Body of pancreas (tissue), 4 donors: ENCODE measurements around the gene CENPM. TPM values are rescaled to one million over a fixed set of nuclear protein-coding genes. Genes with fewer than 3 reads are reported as not detected.
A peak's percentile ranks its signal among the peaks of the same experiment; 100 is the strongest.

ENCODE experiments used
- ATAC-seq: fragments of 150-250 bp; one replicate; pipeline ENCODE4 v1.9.1; 2016
- DNase-seq, 4 donors: peaks; one replicate each; pipeline ENCODE4 v3.0.0-alpha.2; 2019
- H3K27ac ChIP-seq, 4 donors: fragments of 200-600 bp; sonication (generic); 1 replicate in 3 of 4; 2 replicates in 1 of 4; pipeline versions ENCODE4 v1.5.1 to v1.6.1; 2016 to 2019; ENCODE audit warnings: mild to moderate bottlenecking in 1 of 4, mixed read lengths in 1 of 4, moderate library complexity in 1 of 4
- H3K27me3 ChIP-seq, 2 donors: fragments of 200-600 bp; sonication (generic); one replicate each; pipeline ENCODE4 v1.6.0; 2016; ENCODE audit warnings: mild to moderate bottlenecking in 1 of 2
- H3K36me3 ChIP-seq, 2 donors: fragments of 200-600 bp; sonication (generic); replicated peaks in 1 of 2; 2 replicates each; pipeline ENCODE4 v1.5.1; 2016; ENCODE audit warnings: low read depth in 2 of 2; ENCODE audit not compliant: insufficient read depth in 1 of 2
- H3K4me1 ChIP-seq: fragments of 200-600 bp; sonication (generic); one replicate; pipeline ENCODE4 v1.6.0; 2016
- H3K4me3 ChIP-seq, 2 donors: fragments of 200-600 bp; sonication (generic); 1 replicate in 1 of 2; 2 replicates in 1 of 2; pipeline ENCODE4 v1.5.1; 2016 to 2019
- H3K9me3 ChIP-seq, 3 donors: fragments of 200-600 bp; sonication (generic); 1 replicate in 2 of 3; 2 replicates in 1 of 3; pipeline ENCODE4 v1.5.1; 2016
- CTCF ChIP-seq, 7 experiments: fragments of 450-650 bp in 4 of 7; fragments of 200-600 bp in 3 of 7; sonication (generic) in 3 of 7; IDR thresholded peaks; one replicate each; pipeline ENCODE4 v1.5.1; 2016 to 2019; ENCODE audit warnings: antibody characterized with exemption in 7 of 7
- POLR2A ChIP-seq, 3 donors: fragments of 450-650 bp; IDR thresholded peaks; one replicate each; pipeline ENCODE4 v1.6.1; 2016; ENCODE audit warnings: antibody characterized with exemption in 3 of 3, mild to moderate bottlenecking in 2 of 3
- WGBS, 2 donors: methylation state at CpG; one replicate each; pipeline ENCODE4 v1.1.5; 2017; 5-methylcytosine and 5-hydroxymethylcytosine counted together
- intact Hi-C: fragments of 100-400 bp; cut with DNase I; formaldehyde crosslinking; loops from one replicate; pipeline ENCODE4 v1.15.1; 2023
- total RNA-seq, 2 donors: library from RNA; depleted of rRNA; stranded (reverse); fragments of >200 nt; gene quantifications; one replicate each; pipeline ENCODE4 v1.1.0, GENCODE V29; 2016

CENPM gene
- total RNA-seq, 2 donors from 2014 or later = not detected

- intact Hi-C loops = loop anchor here (5.0 to 10.0 kb wide), 2 partner anchors 121 to 239 kb away; no protein-coding TSS in a partner anchor
- no peak overlapping the region for H3K27ac ChIP-seq
Measured at GRCh38 chr22:41943661-41944209, 3.2 kb downstream of the CENPM start.

GRCh38 chr22:41940832-41941765, 5.9 kb downstream of the CENPM start:
- Histone ChIP-seq H3K36me3 (no peaks in the 10 kb centered on the region), H3K4me1 (peaks cover 12% of the 10 kb centered on the region), H3K27me3 (no peaks in the 10 kb centered on the region), H3K4me3 (no peak overlapping the region), H3K9me3 (no peaks in the 10 kb centered on the region), H3K27ac (peak overlapping the region in 1 of 4 donors; percentile 22)
- TF ChIP-seq POLR2A (IDR thresholded peaks at IDR 0.05) (no peak), CTCF (IDR thresholded peaks at IDR 0.05) (peak; percentile 79 to 97 (median 96))
- WGBS, 2 donors = 45 to 61% methylated on average over 10 to 12 of the region's 13 CpGs
- DNase-seq = peak; percentile 87 to 90 (median 88)
- peak; percentile 90 for ATAC-seq
- intact Hi-C loops = loop anchor here (5.0 to 10.0 kb wide), 2 partner anchors 119 to 236 kb away; no protein-coding TSS in a partner anchor

More at GRCh38 chr22:41943661-41944209, 3.2 kb downstream of the CENPM start:
- no peak for ATAC-seq
- TF ChIP-seq CTCF (IDR thresholded peaks at IDR 0.05) = no peak
- no peak for TF ChIP-seq POLR2A (IDR thresholded peaks at IDR 0.05)
- Histone ChIP-seq H3K4me3 (no peak overlapping the region), H3K9me3 (no peaks in the 10 kb centered on the region), H3K4me1 (peaks cover 21% of the 10 kb centered on the region), H3K36me3 (no peaks in the 10 kb centered on the region), H3K27me3 (no peaks in the 10 kb centered on the region)
- 49 to 82% methylated on average over 7 to 9 of the region's 9 CpGs for WGBS, 2 donors
- no peak for DNase-seq

- Histone ChIP-seq H3K9me3 (no peaks in the 10 kb centered on the region), H3K4me3 (no peak overlapping the region), H3K27ac (peak overlapping the region in 1 of 4 donors; percentile 22), H3K4me1 (peaks cover 6% of the 10 kb centered on the region), H3K36me3 (no peaks in the 10 kb centered on the region), H3K27me3 (no peaks in the 10 kb centered on the region)
- ATAC-seq (no peak), DNase-seq (peak in 2 of 4 donors; percentile 26 to 53)
- 81 to 85% methylated on average over 11 to 13 of the region's 13 CpGs for WGBS, 2 donors
- TF ChIP-seq CTCF (IDR thresholded peaks at IDR 0.05) (no peak), POLR2A (IDR thresholded peaks at IDR 0.05) (peak in 2 of 3 donors; percentile 23)
- intact Hi-C loops = loop anchor here (5.0 to 10.0 kb wide), 3 partner anchors 118 to 235 kb away; no protein-coding TSS in a partner anchor
Measured at GRCh38 chr22:41939981-41940831, 6.7 kb downstream of the CENPM start.

GRCh38 chr22:41936894-41937169, 10.1 kb downstream of the CENPM start:
- TF ChIP-seq POLR2A (IDR thresholded peaks at IDR 0.05) (no peak), CTCF (IDR thresholded peaks at IDR 0.05) (no peak)

More at GRCh38 chr22:41936894-41937169, 10.1 kb downstream of the CENPM start:
- Histone ChIP-seq H3K4me3 (no peak overlapping the region), H3K27me3 (no peaks in the 10 kb centered on the region), H3K4me1 (peaks cover 6% of the 10 kb centered on the region), H3K36me3 (no peaks in the 10 kb centered on the region), H3K9me3 (no peaks in the 10 kb centered on the region), H3K27ac (no peak overlapping the region)
- WGBS, 2 donors = 81 to 90% methylated on average over 2 of the region's 2 CpGs
- ATAC-seq (no peak), DNase-seq (no peak)
- intact Hi-C loops = loop anchor here (5.0 kb wide), 1 partner anchor 190 kb away; no protein-coding TSS in a partner anchor
